Kidney epithelial cell (primary cell): ENCODE measurements around the gene SCAI. TPM values are rescaled to one million over a fixed set of nuclear protein-coding genes. Genes with fewer than 3 reads are reported as not detected.

Experiments used
- DNase-seq: peaks from one replicate; pipeline ENCODE4 v3.0.0-alpha.2; 2010; ENCODE audit warnings: low read depth
- H3K27me3 ChIP-seq: 2 replicates; pipeline ENCODE4 v1.6.0; 2011; ENCODE audit warnings: low read length; ENCODE audit not compliant: control insufficient read depth, insufficient read depth
- H3K36me3 ChIP-seq: 2 replicates; pipeline ENCODE4 v1.5.1; 2011; ENCODE audit warnings: low read length; ENCODE audit not compliant: control insufficient read depth, insufficient read depth
- H3K4me3 ChIP-seq: 2 replicates; pipeline ENCODE4 v1.5.1; 2011; ENCODE audit warnings: low read depth, mild to moderate bottlenecking, control low read depth, low read length
- total RNA-seq: library from RNA; depleted of rRNA; stranded (reverse); fragments of >200 nt; gene quantifications from 2 replicates; pipeline ENCODE4 v1.2.3, GENCODE V29; 2015
- TF ChIP-seq, protein P1 (sequence below): IDR thresholded peaks from 2 replicates; pipeline ENCODE4 v1.5.1; 2011; ENCODE audit warnings: mild to moderate bottlenecking, moderate library complexity, low read length, control low read depth, inconsistent platforms; ENCODE audit not compliant: insufficient read depth, poor library complexity, severe bottlenecking

SCAI gene
- total RNA-seq, 1 donor from 2014 or later, result 2.3 TPM

DNA sequence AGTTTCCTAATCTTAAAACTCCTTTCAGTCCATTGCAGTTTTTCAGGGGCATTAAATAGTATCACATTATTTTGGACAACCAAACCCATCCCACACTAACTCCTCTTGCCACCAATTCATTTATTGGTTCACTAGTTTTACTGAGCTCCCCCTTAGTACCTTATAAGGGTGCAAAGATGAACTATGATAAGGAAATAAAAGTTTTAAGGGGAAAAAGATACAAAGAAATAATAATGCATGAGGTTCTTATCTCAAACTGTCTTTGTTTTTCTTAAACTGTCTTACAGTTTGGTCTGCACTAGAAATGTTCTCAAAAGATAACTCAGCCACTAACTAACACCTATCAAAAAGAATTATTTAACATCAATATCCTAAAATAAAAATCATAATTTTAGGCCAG is 8.4 kb downstream of the SCAI start:
- Histone ChIP-seq H3K4me3 (no peak overlapping the region), H3K27me3 (no peaks in the 10 kb centered on the region), H3K36me3 (no peaks in the 10 kb centered on the region)
- DNase-seq, result no peak
- TF ChIP-seq, protein P1, sequence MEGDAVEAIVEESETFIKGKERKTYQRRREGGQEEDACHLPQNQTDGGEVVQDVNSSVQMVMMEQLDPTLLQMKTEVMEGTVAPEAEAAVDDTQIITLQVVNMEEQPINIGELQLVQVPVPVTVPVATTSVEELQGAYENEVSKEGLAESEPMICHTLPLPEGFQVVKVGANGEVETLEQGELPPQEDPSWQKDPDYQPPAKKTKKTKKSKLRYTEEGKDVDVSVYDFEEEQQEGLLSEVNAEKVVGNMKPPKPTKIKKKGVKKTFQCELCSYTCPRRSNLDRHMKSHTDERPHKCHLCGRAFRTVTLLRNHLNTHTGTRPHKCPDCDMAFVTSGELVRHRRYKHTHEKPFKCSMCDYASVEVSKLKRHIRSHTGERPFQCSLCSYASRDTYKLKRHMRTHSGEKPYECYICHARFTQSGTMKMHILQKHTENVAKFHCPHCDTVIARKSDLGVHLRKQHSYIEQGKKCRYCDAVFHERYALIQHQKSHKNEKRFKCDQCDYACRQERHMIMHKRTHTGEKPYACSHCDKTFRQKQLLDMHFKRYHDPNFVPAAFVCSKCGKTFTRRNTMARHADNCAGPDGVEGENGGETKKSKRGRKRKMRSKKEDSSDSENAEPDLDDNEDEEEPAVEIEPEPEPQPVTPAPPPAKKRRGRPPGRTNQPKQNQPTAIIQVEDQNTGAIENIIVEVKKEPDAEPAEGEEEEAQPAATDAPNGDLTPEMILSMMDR, result no peak

DNA sequence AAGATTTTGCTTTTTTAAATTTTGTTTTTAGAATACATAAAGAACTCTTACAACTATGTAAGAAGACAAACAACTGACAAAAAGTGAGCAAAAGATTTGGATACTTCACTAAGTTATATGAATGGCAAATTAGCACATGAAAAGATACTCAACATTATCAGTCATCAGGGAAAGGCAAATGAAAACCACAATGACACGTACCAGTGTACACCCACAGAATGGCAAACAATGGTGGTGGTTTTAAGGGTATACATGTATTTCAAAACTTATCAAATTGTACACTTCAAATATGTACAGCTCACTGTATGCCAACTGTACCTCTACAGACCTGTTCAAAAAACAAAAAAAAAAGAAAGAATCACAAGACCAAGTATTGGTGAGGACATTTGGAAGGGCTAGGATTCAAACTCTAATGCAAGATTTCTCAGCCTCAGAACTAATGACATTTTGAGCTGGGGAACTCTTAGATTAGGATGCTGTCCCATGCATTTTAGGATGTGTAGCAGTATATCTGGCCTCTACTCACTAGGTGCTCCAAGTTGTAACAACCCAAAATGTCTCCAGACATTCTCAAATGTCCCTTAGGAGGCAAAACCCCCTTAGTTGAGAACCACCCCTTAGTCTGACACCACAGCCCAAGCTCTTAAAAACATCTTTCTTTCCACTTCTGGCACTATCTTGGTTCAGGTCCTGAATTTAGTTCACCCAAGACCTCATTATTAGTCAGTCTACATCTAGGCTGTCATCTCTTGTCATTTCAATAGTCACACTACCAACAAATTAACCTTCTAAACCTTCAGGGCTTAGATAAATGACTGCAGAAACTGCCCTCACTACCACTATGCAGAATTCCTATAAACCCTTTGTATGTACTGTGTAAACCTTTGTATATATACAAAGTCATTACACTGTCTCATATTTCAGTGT is 9.7 kb downstream of the SCAI start:
- TF ChIP-seq, protein P1, result no peak

DNA sequence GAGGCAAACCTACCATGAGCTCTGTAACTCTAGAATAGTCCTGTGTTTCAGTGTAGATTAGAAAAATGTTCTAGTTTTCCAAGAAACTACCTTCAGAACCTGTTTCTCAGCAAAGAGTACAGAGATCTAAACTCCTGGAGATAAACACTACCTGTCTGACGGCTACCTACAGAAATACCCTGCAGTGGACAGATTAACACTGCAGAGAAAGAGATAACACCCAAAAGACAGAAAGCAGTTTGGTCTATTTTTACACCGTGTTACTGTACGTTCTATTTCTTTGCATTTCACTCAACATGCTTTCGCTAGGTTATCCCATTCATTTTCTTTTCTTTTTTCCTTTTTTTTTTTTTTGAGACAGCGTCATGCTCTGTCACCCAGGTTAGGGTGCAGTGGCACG is 11.6 kb downstream of the SCAI start:
- H3K4me3 ChIP-seq, result no peak overlapping the region
- no peak for DNase-seq
- H3K36me3 ChIP-seq, result no peaks in the 10 kb centered on the region
- TF ChIP-seq, protein P1, result no peak
- H3K27me3 ChIP-seq, result no peaks in the 10 kb centered on the region

More for the DNA sequence above, 9.7 kb downstream of the SCAI start:
- no peak overlapping the region for H3K4me3 ChIP-seq
- DNase-seq, result no peak
- no peaks in the 10 kb centered on the region for H3K36me3 ChIP-seq
- no peaks in the 10 kb centered on the region for H3K27me3 ChIP-seq

DNA sequence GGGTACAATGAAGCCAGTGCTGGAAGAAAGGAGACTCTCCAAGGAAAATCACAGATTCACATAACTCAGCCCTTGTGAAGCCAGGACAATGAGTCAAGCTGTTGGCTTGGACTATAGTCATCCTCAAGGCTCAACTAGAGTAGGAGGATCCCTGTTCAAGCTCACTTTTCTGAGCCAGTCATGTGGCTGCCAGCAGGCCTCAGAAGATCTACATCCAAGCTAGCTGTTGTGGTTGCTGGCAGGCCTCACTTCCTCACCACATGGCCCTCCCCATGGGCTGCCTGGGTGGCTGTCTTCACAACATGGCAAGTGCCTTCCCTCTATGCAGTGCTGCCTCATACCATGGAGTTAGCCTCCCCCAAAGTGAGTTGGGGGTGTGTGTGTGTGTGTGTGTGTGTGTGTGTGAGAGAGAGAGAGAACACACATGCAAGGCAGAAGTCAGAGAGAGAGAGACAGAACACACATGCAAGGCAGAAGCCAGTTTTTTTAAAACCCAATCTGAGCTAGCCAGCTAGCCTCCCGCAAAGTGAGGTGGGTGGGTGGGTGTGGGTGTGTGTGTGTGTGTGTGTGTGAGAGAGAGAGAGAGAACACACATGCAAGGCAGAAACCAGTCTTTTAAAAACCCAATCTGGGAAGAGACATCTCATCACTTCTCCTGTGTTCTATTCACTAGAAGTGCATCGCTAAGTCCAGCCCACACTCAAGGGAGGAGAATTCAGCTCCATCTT is 17.1 kb downstream of the SCAI start:
- H3K4me3 ChIP-seq, result no peak overlapping the region
- peak; percentile 79 for DNase-seq
- H3K27me3 ChIP-seq, result no peaks in the 10 kb centered on the region
- TF ChIP-seq, protein P1, result no peak
- H3K36me3 ChIP-seq, result no peaks in the 10 kb centered on the region

DNA sequence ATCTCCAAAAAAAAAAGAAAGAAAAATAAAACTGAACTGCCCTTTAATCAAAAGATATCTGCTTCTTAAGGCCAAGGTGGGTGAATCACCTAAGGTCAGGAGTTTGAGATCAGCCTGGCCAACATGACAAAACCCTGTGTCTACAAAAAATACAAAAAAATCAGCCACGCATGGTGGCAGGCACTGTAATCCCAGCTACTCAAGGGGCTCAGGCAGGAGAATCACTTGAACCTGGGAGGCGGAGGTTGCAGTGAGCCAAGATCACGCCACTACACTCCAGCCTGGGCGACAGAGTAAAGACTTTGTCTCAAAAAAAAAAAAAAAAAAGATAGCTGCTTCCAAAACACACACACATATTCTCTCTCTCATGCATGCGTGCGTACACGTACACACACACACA is 17.8 kb downstream of the SCAI start:
- H3K27me3 ChIP-seq, result no peaks in the 10 kb centered on the region
- H3K36me3 ChIP-seq, result no peaks in the 10 kb centered on the region
- no peak overlapping the region for H3K4me3 ChIP-seq
- TF ChIP-seq, protein P1, result no peak
- DNase-seq, result no peak
